B cell (primary cell): ENCODE data around the gene WDR46. TPM values are rescaled to one million over a fixed set of nuclear protein-coding genes. Genes with fewer than 3 reads are reported as not detected.

Source experiments
- ATAC-seq: fragments of 200-7000 bp; cut with Tn5 transposase; one replicate; pipeline ENCODE4 v1.10.0; 2021; ENCODE audit warnings: low read depth, mild to moderate bottlenecking, moderate number of reproducible peaks, moderate library complexity
- CTCF ChIA-PET: fragments of 350-600 bp; sonication (Branson Sonifier 250); formaldehyde crosslinking; loops from one replicate; lab custom pipeline; 2021; ENCODE audit warnings: antibody characterized with exemption, inconsistent platforms; lab: Charles Lee
- POLR2A ChIA-PET: fragments of 350-600 bp; sonication (Branson Sonifier 250); formaldehyde crosslinking; loops from one replicate; lab custom pipeline; 2021; ENCODE audit warnings: antibody characterized with exemption; lab: Charles Lee
- DNase-seq: peaks from one replicate; pipeline ENCODE4 v3.0.0; 2013
- H2AFZ ChIP-seq: 2 replicates; pipeline ENCODE4 v1.6.1; 2012; ENCODE audit warnings: mild to moderate bottlenecking, low read depth, low read length; ENCODE audit not compliant: insufficient read depth, poor library complexity, severe bottlenecking
- H3K27ac ChIP-seq, 2 donors: 1 replicate in 1 of 2; 2 replicates in 1 of 2; pipeline ENCODE4 v1.5.1; 2012 to 2013; ENCODE audit warnings: low read length in 2 of 2, mild to moderate bottlenecking in 2 of 2, moderate library complexity in 1 of 2
- H3K27me3 ChIP-seq, 4 experiments: fragments of 200-600 bp in 1 of 4; sonication (generic) in 1 of 4; replicated peaks in 1 of 4; 1 replicate in 2 of 4; 2 replicates in 2 of 4; pipeline versions ENCODE4 v1.6.1 to v1.7.0; 2013 to 2016; ENCODE audit warnings: low read length in 3 of 4, mild to moderate bottlenecking in 2 of 4, mixed read lengths in 1 of 4, moderate library complexity in 1 of 4; ENCODE audit not compliant: insufficient read depth in 4 of 4, control insufficient read depth in 3 of 4; ENCODE audit errors: control extremely low read depth in 1 of 4
- H3K36me3 ChIP-seq, 2 experiments: replicated peaks in 1 of 2; 1 replicate in 1 of 2; 2 replicates in 1 of 2; pipeline versions ENCODE4 v1.6.1 to v1.7.1; 2013; ENCODE audit warnings: low read length in 1 of 2; ENCODE audit not compliant: insufficient read depth in 2 of 2, control insufficient read depth in 1 of 2; ENCODE audit errors: control extremely low read depth in 1 of 2, extremely low read depth in 1 of 2
- H3K4me1 ChIP-seq, 2 donors: fragments of 200-600 bp in 1 of 2; sonication (generic) in 1 of 2; 1 replicate in 1 of 2; 2 replicates in 1 of 2; pipeline versions ENCODE4 v1.5.1 to v1.6.1; 2013 to 2017; ENCODE audit warnings: low read length in 2 of 2; ENCODE audit not compliant: control insufficient read depth in 2 of 2, insufficient read depth in 2 of 2
- H3K4me2 ChIP-seq: replicated peaks from 2 replicates; pipeline ENCODE3; 2012; ENCODE audit warnings: mild to moderate bottlenecking, low read depth, low read length; ENCODE audit not compliant: poor library complexity, severe bottlenecking
- H3K4me3 ChIP-seq, 5 experiments: fragments of 200-600 bp in 1 of 5; sonication (generic) in 1 of 5; 1 replicate in 3 of 5; 2 replicates in 2 of 5; pipeline versions ENCODE4 v1.5.1 to v1.7.0; 2011 to 2016; ENCODE audit warnings: low read length in 4 of 5, mild to moderate bottlenecking in 4 of 5, low read depth in 2 of 5, control low read depth in 1 of 5, moderate library complexity in 1 of 5; ENCODE audit not compliant: insufficient read depth in 1 of 5; ENCODE audit errors: control extremely low read depth in 1 of 5, extremely low read depth in 1 of 5
- H3K79me2 ChIP-seq: fragments of 200-600 bp; sonication (generic); one replicate; pipeline ENCODE4 v1.6.0; 2016; ENCODE audit warnings: low read length; ENCODE audit not compliant: control insufficient read depth, insufficient read depth
- H3K9ac ChIP-seq: fragments of 200-600 bp; sonication (generic); 2 replicates; pipeline ENCODE4 v1.6.1; 2017; ENCODE audit warnings: mild to moderate bottlenecking, low read length, moderate library complexity
- H3K9me3 ChIP-seq, 3 donors: one replicate each; pipeline versions ENCODE4 v1.6.1 to v1.7.1; 2013; ENCODE audit warnings: low read length in 2 of 3; ENCODE audit not compliant: control insufficient read depth in 2 of 3, insufficient read depth in 1 of 3; ENCODE audit errors: control extremely low read depth in 1 of 3
- H4K20me1 ChIP-seq: 2 replicates; pipeline ENCODE4 v1.6.0; 2012; ENCODE audit warnings: mild to moderate bottlenecking, low read length; ENCODE audit not compliant: insufficient read depth, control insufficient read depth, poor library complexity, severe bottlenecking
- H3K27ac Mint-ChIP-seq: one replicate; pipeline ENCODE4 v1.8.0; 2021; ENCODE audit warnings: mixed read lengths
- H3K27me3 Mint-ChIP-seq: one replicate; pipeline ENCODE4 v1.8.0; 2021; ENCODE audit warnings: mixed read lengths
- H3K4me1 Mint-ChIP-seq: one replicate; pipeline ENCODE4 v1.8.0; 2021; ENCODE audit warnings: mixed read lengths
- H3K4me3 Mint-ChIP-seq: one replicate; pipeline ENCODE4 v1.8.0; 2021; ENCODE audit warnings: mixed read lengths
- H3K9me3 Mint-ChIP-seq: one replicate; pipeline ENCODE4 v1.8.0; 2022; ENCODE audit warnings: mixed read lengths; ENCODE audit not compliant: insufficient read depth
- EZH2 ChIP-seq: IDR thresholded peaks from 2 replicates; pipeline ENCODE4 v1.6.1; 2012; ENCODE audit warnings: borderline replicate concordance, low read depth, mild to moderate bottlenecking, moderate library complexity, low read length; ENCODE audit not compliant: insufficient read depth, poor library complexity, severe bottlenecking
- WGBS: methylation state at CpG from one replicate; pipeline ENCODE4 v1.1.5; 2013; ENCODE audit warnings: missing lambda C conversion rate; ENCODE audit not compliant: insufficient coverage; 5-methylcytosine and 5-hydroxymethylcytosine counted together
- intact Hi-C: fragments of 100-400 bp; cut with micrococcal nuclease; formaldehyde crosslinking; loops from one replicate; pipeline ENCODE4 v1.10.0; 2022
- polyA plus RNA-seq: library from polyadenylated mRNA; depleted of rRNA; stranded (reverse); fragments of >200 nt; gene quantifications from 2 replicates; pipeline ENCODE4 v1.2.3, GENCODE V29; 2012
- total RNA-seq, 2 donors: library from RNA; stranded (reverse); fragments of 120-200 nt in 1 of 2; gene quantifications; 1 replicate in 1 of 2; 2 replicates in 1 of 2; pipeline versions ENCODE4 v1.2.3 to v1.2.4, GENCODE V29; 2013 to 2022
- TF ChIP-seq, protein P1 (sequence below): fragments of 200-600 bp; IDR thresholded peaks from one replicate; pipeline ENCODE4 v1.8.0; 2022; ENCODE audit warnings: antibody characterized with exemption, mild to moderate bottlenecking

The WDR46 gene
- total and polyA plus RNA-seq, 2 donors (not counting 1 experiment from before 2014, with no cell fraction given) = 60.1 to 77.2 TPM

DNA sequence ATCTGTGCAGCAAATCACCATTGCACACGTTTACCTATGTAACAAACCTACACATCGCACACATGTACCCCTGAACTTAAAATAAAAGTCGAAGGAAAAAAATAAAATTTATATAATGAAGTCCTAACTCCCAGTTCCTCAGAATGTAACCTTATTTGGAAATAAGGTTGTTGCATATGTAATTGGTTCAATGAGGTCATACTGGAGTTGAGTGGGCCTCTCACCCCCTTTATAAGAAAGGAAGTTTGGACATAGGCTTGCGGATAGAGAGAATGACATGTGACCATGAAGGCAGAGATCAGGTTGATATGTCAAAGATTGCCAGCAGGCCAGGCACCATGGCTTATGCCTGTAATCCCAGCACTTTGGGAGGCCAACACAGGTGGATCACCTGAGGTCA, 44.6 kb upstream of the WDR46 start:
- WGBS = no CpG with 5 or more reads among the region's 4 CpGs
- Histone ChIP-seq H3K9ac (no peak overlapping the region), H3K79me2 (peaks cover 7% of the 10 kb centered on the region), H3K27me3 (no peaks in the 10 kb centered on the region), H3K9me3 (no peaks in the 10 kb centered on the region), H4K20me1 (no peaks in the 10 kb centered on the region), H3K4me1 (peaks cover 29 to 47% of the 10 kb centered on the region in 2 donors), H3K4me3 (no peak overlapping the region), H2AFZ (no peak overlapping the region), H3K36me3 (no peaks in the 10 kb centered on the region), H3K4me2 (no peak overlapping the region), H3K27ac (no peak overlapping the region)
- H3K4me1 Mint-ChIP-seq = peaks cover 48% of the 10 kb centered on the region
- no peaks in the 10 kb centered on the region for H3K27me3 Mint-ChIP-seq
- no peaks in the 10 kb centered on the region for H3K9me3 Mint-ChIP-seq
- DNase-seq = no peak
- no peak for ATAC-seq
- H3K4me3 Mint-ChIP-seq = no peak overlapping the region
- H3K27ac Mint-ChIP-seq = no peak overlapping the region
- TF ChIP-seq, protein P1, sequence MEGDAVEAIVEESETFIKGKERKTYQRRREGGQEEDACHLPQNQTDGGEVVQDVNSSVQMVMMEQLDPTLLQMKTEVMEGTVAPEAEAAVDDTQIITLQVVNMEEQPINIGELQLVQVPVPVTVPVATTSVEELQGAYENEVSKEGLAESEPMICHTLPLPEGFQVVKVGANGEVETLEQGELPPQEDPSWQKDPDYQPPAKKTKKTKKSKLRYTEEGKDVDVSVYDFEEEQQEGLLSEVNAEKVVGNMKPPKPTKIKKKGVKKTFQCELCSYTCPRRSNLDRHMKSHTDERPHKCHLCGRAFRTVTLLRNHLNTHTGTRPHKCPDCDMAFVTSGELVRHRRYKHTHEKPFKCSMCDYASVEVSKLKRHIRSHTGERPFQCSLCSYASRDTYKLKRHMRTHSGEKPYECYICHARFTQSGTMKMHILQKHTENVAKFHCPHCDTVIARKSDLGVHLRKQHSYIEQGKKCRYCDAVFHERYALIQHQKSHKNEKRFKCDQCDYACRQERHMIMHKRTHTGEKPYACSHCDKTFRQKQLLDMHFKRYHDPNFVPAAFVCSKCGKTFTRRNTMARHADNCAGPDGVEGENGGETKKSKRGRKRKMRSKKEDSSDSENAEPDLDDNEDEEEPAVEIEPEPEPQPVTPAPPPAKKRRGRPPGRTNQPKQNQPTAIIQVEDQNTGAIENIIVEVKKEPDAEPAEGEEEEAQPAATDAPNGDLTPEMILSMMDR = no peak
- no peak for TF ChIP-seq EZH2
- intact Hi-C loops = no loop called here
- ChIA-PET POLR2A (interaction anchor here (0.6 to 0.7 kb wide), 4 partner anchors 8 to 40 kb away, joined by 3 to 7 read pairs (median 4); no protein-coding TSS in a partner anchor), CTCF (interaction anchor here (0.9 to 1.2 kb wide), 2 partner anchors 9 to 16 kb away, joined by 3 to 4 read pairs; partner anchors contain the start of gene ZBTB22)

- CTCF ChIA-PET = interaction anchor here (1.8 kb wide), 1 partner anchor 13 kb away, joined by 5 read pairs; the partner anchor contains the start of gene ZBTB22
Observed at GRCh38 chr6:33330736-33331135, 41.7 kb upstream of the WDR46 start.

More at GRCh38 chr6:33330736-33331135, 41.7 kb upstream of the WDR46 start:
- ATAC-seq (peak; percentile 41), DNase-seq (peak; percentile 53)
- H2AFZ ChIP-seq = peak overlapping the region; percentile 42
- no peaks in the 10 kb centered on the region for H3K9me3 Mint-ChIP-seq
- H3K4me3 ChIP-seq = no peak overlapping the region
- peaks cover 29 to 45% of the 10 kb centered on the region in 2 donors for H3K4me1 ChIP-seq
- no peak overlapping the region for H3K9ac ChIP-seq
- peak overlapping the region; percentile 12 to 21 for H3K27ac ChIP-seq
- no peaks in the 10 kb centered on the region for H3K27me3 ChIP-seq
- H3K79me2 ChIP-seq = peaks cover 7% of the 10 kb centered on the region
- H3K9me3 ChIP-seq = no peaks in the 10 kb centered on the region
- H4K20me1 ChIP-seq = no peaks in the 10 kb centered on the region
- H3K27me3 Mint-ChIP-seq = no peaks in the 10 kb centered on the region
- peak overlapping the region; percentile 61 for H3K27ac Mint-ChIP-seq
- H3K36me3 ChIP-seq = no peaks in the 10 kb centered on the region
- POLR2A ChIA-PET = interaction anchor here (1.1 kb wide), 1 partner anchor 59 kb away, joined by 3 read pairs; the partner anchor contains the start of genes RPS18 and VPS52
- H3K4me2 ChIP-seq = peak overlapping the region; percentile 54
- intact Hi-C loops = no loop called here
- H3K4me3 Mint-ChIP-seq = peak overlapping the region; percentile 54
- 48% methylated on average over 5 of the region's 10 CpGs for WGBS
- H3K4me1 Mint-ChIP-seq = peaks cover 45% of the 10 kb centered on the region
- TF ChIP-seq, protein P1 = no peak
- TF ChIP-seq EZH2 = no peak
